HEK293 (cell line): ENCODE results near the gene TRAF2.

Experiments
- GLI2 ChIP-seq: fragments of 450-650 bp; formaldehyde crosslinking; IDR thresholded peaks from 2 replicates; pipeline ENCODE4; 2017; ENCODE audit warnings: missing biosample characterization, missing genetic modification characterization, low read depth, borderline replicate concordance
- GLI4 ChIP-seq: fragments of 450-650 bp; formaldehyde crosslinking; IDR thresholded peaks from 2 replicates; pipeline ENCODE4 v1.5.1; 2016; ENCODE audit warnings: missing biosample characterization, missing genetic modification characterization
- KLF1 ChIP-seq: fragments of 450-650 bp; formaldehyde crosslinking; IDR thresholded peaks from 2 replicates; pipeline ENCODE4 v1.5.1; 2016; ENCODE audit warnings: missing biosample characterization, missing genetic modification characterization
- MZF1 ChIP-seq: fragments of 450-650 bp; formaldehyde crosslinking; IDR thresholded peaks from 2 replicates; pipeline ENCODE4 v1.5.1; 2017; ENCODE audit warnings: missing biosample characterization, missing genetic modification characterization, borderline replicate concordance
- TCF7L2 ChIP-seq: IDR thresholded peaks from 2 replicates; pipeline ENCODE4 v1.6.1; 2011; ENCODE audit warnings: low read depth, mild to moderate bottlenecking, inconsistent platforms, low read length, moderate library complexity, borderline replicate concordance
- ZBTB17 ChIP-seq: fragments of 450-650 bp; formaldehyde crosslinking; IDR thresholded peaks from 2 replicates; pipeline ENCODE4 v1.5.1; 2016; ENCODE audit warnings: missing biosample characterization, missing genetic modification characterization
- ZFP41 ChIP-seq: fragments of 450-650 bp; formaldehyde crosslinking; IDR thresholded peaks from 2 replicates; pipeline ENCODE4 v1.5.1; 2016; ENCODE audit warnings: missing biosample characterization, missing genetic modification characterization, borderline replicate concordance
- ZFP69B ChIP-seq: fragments of 450-650 bp; formaldehyde crosslinking; IDR thresholded peaks from 2 replicates; pipeline ENCODE4 v1.5.1; 2016; ENCODE audit warnings: missing biosample characterization, missing genetic modification characterization
- ZIC2 ChIP-seq: fragments of 450-650 bp; formaldehyde crosslinking; IDR thresholded peaks from 2 replicates; pipeline ENCODE4 v1.5.1; 2016; ENCODE audit warnings: missing biosample characterization, missing genetic modification characterization
- ZNF112 ChIP-seq: fragments of 450-650 bp; formaldehyde crosslinking; IDR thresholded peaks from 2 replicates; pipeline ENCODE4 v1.5.0; 2017; ENCODE audit warnings: missing biosample characterization, missing genetic modification characterization
- ZNF132 ChIP-seq: fragments of 450-650 bp; formaldehyde crosslinking; IDR thresholded peaks from 2 replicates; pipeline ENCODE4 v1.5.1; 2017; ENCODE audit warnings: missing biosample characterization, missing genetic modification characterization, borderline replicate concordance
- ZNF133 ChIP-seq: fragments of 450-650 bp; formaldehyde crosslinking; IDR thresholded peaks from 2 replicates; pipeline ENCODE4 v1.5.1; 2016; ENCODE audit warnings: missing biosample characterization, missing genetic modification characterization
- ZNF16 ChIP-seq: fragments of 450-650 bp; formaldehyde crosslinking; IDR thresholded peaks from 2 replicates; pipeline ENCODE4 v1.5.1; 2016; ENCODE audit warnings: low read depth, missing biosample characterization, missing genetic modification characterization
- ZNF2 ChIP-seq: fragments of 450-650 bp; formaldehyde crosslinking; IDR thresholded peaks from 2 replicates; pipeline ENCODE4 v1.5.1; 2016; ENCODE audit warnings: missing biosample characterization, missing genetic modification characterization
- ZNF23 ChIP-seq: fragments of 450-650 bp; formaldehyde crosslinking; IDR thresholded peaks from 2 replicates; pipeline ENCODE4 v1.5.1; 2016; ENCODE audit warnings: missing biosample characterization, missing genetic modification characterization, borderline replicate concordance
- ZNF24 ChIP-seq: fragments of 450-650 bp; formaldehyde crosslinking; IDR thresholded peaks from 2 replicates; pipeline ENCODE4 v1.5.1; 2016; ENCODE audit warnings: missing biosample characterization, missing genetic modification characterization
- ZNF248 ChIP-seq: fragments of 450-650 bp; formaldehyde crosslinking; IDR thresholded peaks from 2 replicates; pipeline ENCODE4 v1.5.1; 2017; ENCODE audit warnings: missing biosample characterization, missing genetic modification characterization
- ZNF37A ChIP-seq: fragments of 450-650 bp; IDR thresholded peaks from 2 replicates; pipeline ENCODE4 v1.5.1; 2018; ENCODE audit warnings: missing biosample characterization, missing genetic modification characterization
- ZNF529 ChIP-seq: fragments of 450-650 bp; formaldehyde crosslinking; IDR thresholded peaks from 2 replicates; pipeline ENCODE4 v1.5.1; 2017; ENCODE audit warnings: missing genetic modification characterization, missing biosample characterization; ENCODE audit not compliant: insufficient replicate concordance
- ZNF571 ChIP-seq: fragments of 450-650 bp; formaldehyde crosslinking; IDR thresholded peaks from 2 replicates; pipeline ENCODE4 v1.5.0; 2017; ENCODE audit warnings: missing biosample characterization, missing genetic modification characterization
- ZNF654 ChIP-seq: fragments of 450-650 bp; formaldehyde crosslinking; IDR thresholded peaks from 2 replicates; pipeline ENCODE4 v1.5.1; 2016; ENCODE audit warnings: low read depth, missing biosample characterization, missing genetic modification characterization
- ZNF747 ChIP-seq: fragments of 450-650 bp; formaldehyde crosslinking; IDR thresholded peaks from 2 replicates; pipeline ENCODE4 v1.5.1; 2016; ENCODE audit warnings: missing biosample characterization, missing genetic modification characterization
- ZNF768 ChIP-seq: fragments of 450-650 bp; formaldehyde crosslinking; IDR thresholded peaks from 2 replicates; pipeline ENCODE4 v1.5.1; 2018; ENCODE audit warnings: missing biosample characterization, mild to moderate bottlenecking, missing genetic modification characterization
- ZNF830 ChIP-seq: fragments of 450-650 bp; IDR thresholded peaks from 2 replicates; pipeline ENCODE4 v1.5.0; 2018; ENCODE audit warnings: missing biosample characterization, missing genetic modification characterization, low read depth, mild to moderate bottlenecking, moderate library complexity
- ZNF837 ChIP-seq: fragments of 450-650 bp; formaldehyde crosslinking; IDR thresholded peaks from 2 replicates; pipeline ENCODE4 v1.5.1; 2016; ENCODE audit warnings: missing biosample characterization, missing genetic modification characterization
- TF ChIP-seq, protein P1 (sequence below): fragments of 450-650 bp; formaldehyde crosslinking; IDR thresholded peaks from 2 replicates; pipeline ENCODE4 v1.5.1; 2017; ENCODE audit warnings: missing biosample characterization, missing genetic modification characterization
- TF ChIP-seq, protein P2 (sequence below): fragments of 450-650 bp; formaldehyde crosslinking; IDR thresholded peaks from 2 replicates; pipeline ENCODE4 v1.5.1; 2017; ENCODE audit warnings: missing biosample characterization, missing genetic modification characterization
- TF ChIP-seq, protein P3 (sequence below): fragments of 450-650 bp; formaldehyde crosslinking; IDR thresholded peaks from 2 replicates; pipeline ENCODE4 v1.5.1; 2016; ENCODE audit warnings: missing biosample characterization, missing genetic modification characterization
- TF ChIP-seq, protein P4 (sequence below): fragments of 450-650 bp; formaldehyde crosslinking; IDR thresholded peaks from 2 replicates; pipeline ENCODE4 v1.5.1; 2016; ENCODE audit warnings: missing biosample characterization, missing genetic modification characterization
- TF ChIP-seq, protein P5 (sequence below): fragments of 450-650 bp; IDR thresholded peaks from 2 replicates; pipeline ENCODE4 v1.5.1; 2018; ENCODE audit warnings: missing biosample characterization, missing genetic modification characterization
- TF ChIP-seq, protein P6 (sequence below): fragments of 450-650 bp; formaldehyde crosslinking; IDR thresholded peaks from 2 replicates; pipeline ENCODE4 v1.5.1; 2017; ENCODE audit warnings: missing biosample characterization, missing genetic modification characterization

Gene TRAF2

DNA sequence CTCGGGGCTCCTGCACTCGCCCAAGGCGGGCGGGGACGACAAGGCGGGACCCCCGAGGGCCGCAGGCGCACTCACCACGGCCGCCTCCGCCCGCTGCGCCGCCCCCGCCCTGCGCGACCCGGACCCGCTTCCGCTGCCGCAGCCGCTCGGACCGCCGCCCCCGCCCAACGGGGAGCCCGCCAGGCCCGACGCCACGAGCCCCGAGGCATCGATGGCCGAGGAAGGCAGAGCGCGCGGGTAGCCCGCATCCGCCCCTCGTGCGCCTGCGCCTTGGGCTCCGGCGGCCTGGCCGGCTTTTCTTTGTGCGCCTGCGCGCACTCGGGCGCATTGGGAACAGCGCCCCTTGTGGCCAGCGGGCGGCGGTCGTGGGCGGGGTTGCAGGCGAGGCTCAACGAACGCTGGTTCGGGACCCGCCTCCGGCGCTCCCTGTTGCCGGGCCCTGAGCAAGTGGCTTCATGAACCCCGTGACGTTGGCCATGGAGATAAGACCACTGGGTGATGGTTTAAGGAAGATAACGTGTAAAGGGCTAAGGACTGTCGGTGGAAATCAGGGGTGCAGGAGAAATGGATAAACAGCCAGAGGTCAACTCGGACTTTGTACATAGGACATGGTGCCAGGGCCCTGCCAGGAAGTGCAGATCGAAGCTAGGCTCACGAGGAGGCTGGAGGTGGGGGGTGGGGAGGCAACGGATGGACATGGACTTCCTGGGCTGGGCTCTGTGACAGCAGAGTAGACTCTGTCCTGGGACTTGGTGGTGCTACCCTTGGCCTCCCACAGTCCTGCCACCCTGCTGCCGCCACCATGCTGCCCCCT, 58.4 kb downstream of the TRAF2 start, which contains the start of the genes C8G and FBXW5 (continued):
- TF ChIP-seq, protein P1, sequence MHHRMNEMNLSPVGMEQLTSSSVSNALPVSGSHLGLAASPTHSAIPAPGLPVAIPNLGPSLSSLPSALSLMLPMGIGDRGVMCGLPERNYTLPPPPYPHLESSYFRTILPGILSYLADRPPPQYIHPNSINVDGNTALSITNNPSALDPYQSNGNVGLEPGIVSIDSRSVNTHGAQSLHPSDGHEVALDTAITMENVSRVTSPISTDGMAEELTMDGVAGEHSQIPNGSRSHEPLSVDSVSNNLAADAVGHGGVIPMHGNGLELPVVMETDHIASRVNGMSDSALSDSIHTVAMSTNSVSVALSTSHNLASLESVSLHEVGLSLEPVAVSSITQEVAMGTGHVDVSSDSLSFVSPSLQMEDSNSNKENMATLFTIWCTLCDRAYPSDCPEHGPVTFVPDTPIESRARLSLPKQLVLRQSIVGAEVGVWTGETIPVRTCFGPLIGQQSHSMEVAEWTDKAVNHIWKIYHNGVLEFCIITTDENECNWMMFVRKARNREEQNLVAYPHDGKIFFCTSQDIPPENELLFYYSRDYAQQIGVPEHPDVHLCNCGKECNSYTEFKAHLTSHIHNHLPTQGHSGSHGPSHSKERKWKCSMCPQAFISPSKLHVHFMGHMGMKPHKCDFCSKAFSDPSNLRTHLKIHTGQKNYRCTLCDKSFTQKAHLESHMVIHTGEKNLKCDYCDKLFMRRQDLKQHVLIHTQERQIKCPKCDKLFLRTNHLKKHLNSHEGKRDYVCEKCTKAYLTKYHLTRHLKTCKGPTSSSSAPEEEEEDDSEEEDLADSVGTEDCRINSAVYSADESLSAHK (tag by site-specific recombination) = no peak
- TF ChIP-seq ZNF24 (tag by site-specific recombination) (peak; percentile 53; the same call in 1 of the 2 replicates), ZBTB17 (tag by site-specific recombination) (peak; percentile 83), ZNF747 (tag by site-specific recombination) (no peak), GLI4 (tag by site-specific recombination) (no peak), ZNF132 (tag by site-specific recombination) (no peak), ZNF837 (tag by site-specific recombination) (no peak), ZNF112 (tag by site-specific recombination) (no peak), ZNF248 (tag by site-specific recombination) (no peak), ZNF23 (no peak), ZIC2 (tag by site-specific recombination) (no peak), ZNF16 (tag by site-specific recombination) (no peak), ZNF37A (no peak), ZFP69B (tag by site-specific recombination) (0 out of 2 replicates have a peak, but pooled peaks have one; percentile 17), ZFP41 (tag by site-specific recombination) (no peak), ZNF768 (no peak), ZNF830 (tag by site-specific recombination) (no peak), MZF1 (tag by site-specific recombination) (no peak), ZNF133 (no peak), KLF1 (tag by site-specific recombination) (peak; percentile 98), GLI2 (tag by site-specific recombination) (no peak), TCF7L2 (no peak), ZNF654 (tag by site-specific recombination) (no peak), ZNF2 (0 out of 2 replicates have a peak, but pooled peaks have one; percentile 60), ZNF529 (tag by site-specific recombination) (no peak), ZNF571 (tag by site-specific recombination) (no peak)
- TF ChIP-seq, protein P2, sequence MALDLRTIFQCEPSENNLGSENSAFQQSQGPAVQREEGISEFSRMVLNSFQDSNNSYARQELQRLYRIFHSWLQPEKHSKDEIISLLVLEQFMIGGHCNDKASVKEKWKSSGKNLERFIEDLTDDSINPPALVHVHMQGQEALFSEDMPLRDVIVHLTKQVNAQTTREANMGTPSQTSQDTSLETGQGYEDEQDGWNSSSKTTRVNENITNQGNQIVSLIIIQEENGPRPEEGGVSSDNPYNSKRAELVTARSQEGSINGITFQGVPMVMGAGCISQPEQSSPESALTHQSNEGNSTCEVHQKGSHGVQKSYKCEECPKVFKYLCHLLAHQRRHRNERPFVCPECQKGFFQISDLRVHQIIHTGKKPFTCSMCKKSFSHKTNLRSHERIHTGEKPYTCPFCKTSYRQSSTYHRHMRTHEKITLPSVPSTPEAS = no peak
- TF ChIP-seq, protein P3, sequence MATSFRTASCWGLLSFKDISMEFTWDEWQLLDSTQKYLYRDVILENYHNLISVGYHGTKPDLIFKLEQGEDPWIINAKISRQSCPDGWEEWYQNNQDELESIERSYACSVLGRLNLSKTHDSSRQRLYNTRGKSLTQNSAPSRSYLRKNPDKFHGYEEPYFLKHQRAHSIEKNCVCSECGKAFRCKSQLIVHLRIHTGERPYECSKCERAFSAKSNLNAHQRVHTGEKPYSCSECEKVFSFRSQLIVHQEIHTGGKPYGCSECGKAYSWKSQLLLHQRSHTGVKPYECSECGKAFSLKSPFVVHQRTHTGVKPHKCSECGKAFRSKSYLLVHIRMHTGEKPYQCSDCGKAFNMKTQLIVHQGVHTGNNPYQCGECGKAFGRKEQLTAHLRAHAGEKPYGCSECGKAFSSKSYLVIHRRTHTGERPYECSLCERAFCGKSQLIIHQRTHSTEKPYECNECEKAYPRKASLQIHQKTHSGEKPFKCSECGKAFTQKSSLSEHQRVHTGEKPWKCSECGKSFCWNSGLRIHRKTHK = no peak
- TF ChIP-seq, protein P4, sequence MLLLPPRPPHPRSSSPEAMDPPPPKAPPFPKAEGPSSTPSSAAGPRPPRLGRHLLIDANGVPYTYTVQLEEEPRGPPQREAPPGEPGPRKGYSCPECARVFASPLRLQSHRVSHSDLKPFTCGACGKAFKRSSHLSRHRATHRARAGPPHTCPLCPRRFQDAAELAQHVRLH (tag by site-specific recombination) = peak; percentile 76
- TF ChIP-seq, protein P5, sequence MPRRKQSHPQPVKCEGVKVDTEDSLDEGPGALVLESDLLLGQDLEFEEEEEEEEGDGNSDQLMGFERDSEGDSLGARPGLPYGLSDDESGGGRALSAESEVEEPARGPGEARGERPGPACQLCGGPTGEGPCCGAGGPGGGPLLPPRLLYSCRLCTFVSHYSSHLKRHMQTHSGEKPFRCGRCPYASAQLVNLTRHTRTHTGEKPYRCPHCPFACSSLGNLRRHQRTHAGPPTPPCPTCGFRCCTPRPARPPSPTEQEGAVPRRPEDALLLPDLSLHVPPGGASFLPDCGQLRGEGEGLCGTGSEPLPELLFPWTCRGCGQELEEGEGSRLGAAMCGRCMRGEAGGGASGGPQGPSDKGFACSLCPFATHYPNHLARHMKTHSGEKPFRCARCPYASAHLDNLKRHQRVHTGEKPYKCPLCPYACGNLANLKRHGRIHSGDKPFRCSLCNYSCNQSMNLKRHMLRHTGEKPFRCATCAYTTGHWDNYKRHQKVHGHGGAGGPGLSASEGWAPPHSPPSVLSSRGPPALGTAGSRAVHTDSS (tag by site-specific recombination) = 0 out of 2 replicates have a peak, but pooled peaks have one; percentile 20
- TF ChIP-seq, protein P6, sequence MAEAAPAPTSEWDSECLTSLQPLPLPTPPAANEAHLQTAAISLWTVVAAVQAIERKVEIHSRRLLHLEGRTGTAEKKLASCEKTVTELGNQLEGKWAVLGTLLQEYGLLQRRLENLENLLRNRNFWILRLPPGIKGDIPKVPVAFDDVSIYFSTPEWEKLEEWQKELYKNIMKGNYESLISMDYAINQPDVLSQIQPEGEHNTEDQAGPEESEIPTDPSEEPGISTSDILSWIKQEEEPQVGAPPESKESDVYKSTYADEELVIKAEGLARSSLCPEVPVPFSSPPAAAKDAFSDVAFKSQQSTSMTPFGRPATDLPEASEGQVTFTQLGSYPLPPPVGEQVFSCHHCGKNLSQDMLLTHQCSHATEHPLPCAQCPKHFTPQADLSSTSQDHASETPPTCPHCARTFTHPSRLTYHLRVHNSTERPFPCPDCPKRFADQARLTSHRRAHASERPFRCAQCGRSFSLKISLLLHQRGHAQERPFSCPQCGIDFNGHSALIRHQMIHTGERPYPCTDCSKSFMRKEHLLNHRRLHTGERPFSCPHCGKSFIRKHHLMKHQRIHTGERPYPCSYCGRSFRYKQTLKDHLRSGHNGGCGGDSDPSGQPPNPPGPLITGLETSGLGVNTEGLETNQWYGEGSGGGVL = no peak
